Activated CD4-positive, alpha-beta T cell treated with anti-CD3 and anti-CD28 coated beads, Interleukin-2, amount 50 U/mL, for 1 hour (primary cell): ENCODE data around the gene CYP4F12.
"Not testable (repeated sequence)": the region's sequence is repeated elsewhere in the genome, so short reads cannot be mapped to it uniquely, and the experiment has no call there.

Experiments used
- DNase-seq: peaks from one replicate; pipeline ENCODE4 v3.0.0-alpha.2; 2020

CYP4F12 gene

GRCh38 chr19:15672580-15673175 lies at the start of gene CYP4F12:
TSS of gene CYP4F12 (plus strand) at chr19:15673087. CDS start at chr19:15673530, 443 bp downstream.
- peak; percentile 26 for DNase-seq

GRCh38 chr19:15623711-15624318 lies 49.1 kb upstream of the CYP4F12 start:
- DNase-seq: no peak

- no peak for DNase-seq
Observed at GRCh38 chr19:15628236-15629002, 44.5 kb upstream of the CYP4F12 start.

GRCh38 chr19:15629003-15629880 lies 43.6 kb upstream of the CYP4F12 start:
- peak; percentile 92 for DNase-seq

- DNase-seq: peak; percentile 8
Observed at GRCh38 chr19:15631817-15632216, 41.1 kb upstream of the CYP4F12 start.

GRCh38 chr19:15633082-15633835 lies 39.6 kb upstream of the CYP4F12 start:
- no peak for DNase-seq

GRCh38 chr19:15634105-15634504 lies 38.8 kb upstream of the CYP4F12 start:
- DNase-seq: no peak

GRCh38 chr19:15635016-15635805 lies 37.7 kb upstream of the CYP4F12 start:
- no peak for DNase-seq

GRCh38 chr19:15636026-15636425 lies 36.9 kb upstream of the CYP4F12 start:
- DNase-seq: no peak

GRCh38 chr19:15639596-15639995 lies 33.3 kb upstream of the CYP4F12 start:
- DNase-seq: no peak

GRCh38 chr19:15640294-15640903 lies 32.5 kb upstream of the CYP4F12 start, which contains the start of gene CYP4F3:
TSS of gene CYP4F3 (plus strand) at chr19:15640897. CDS start at chr19:15641416, 519 bp downstream.
- DNase-seq: no peak

GRCh38 chr19:15640904-15641597 lies 31.8 kb upstream of the CYP4F12 start:
- DNase-seq: no peak

- no peak for DNase-seq
Observed at GRCh38 chr19:15641901-15642491, 30.9 kb upstream of the CYP4F12 start.

- no peak for DNase-seq
Observed at GRCh38 chr19:15642807-15643206, 30.1 kb upstream of the CYP4F12 start.

GRCh38 chr19:15643387-15643786 lies 29.5 kb upstream of the CYP4F12 start:
- DNase-seq: no peak

- DNase-seq: no peak
Observed at GRCh38 chr19:15644066-15644741, 28.7 kb upstream of the CYP4F12 start.

GRCh38 chr19:15644816-15645215 lies 28.1 kb upstream of the CYP4F12 start:
- no peak for DNase-seq

GRCh38 chr19:15649526-15649925 lies 23.4 kb upstream of the CYP4F12 start:
- DNase-seq: no peak

GRCh38 chr19:15650123-15650522 lies 22.8 kb upstream of the CYP4F12 start:
- not testable (repeated sequence) for DNase-seq
